ENCODE results near the gene FAM237A. TPM values are rescaled to one million over a fixed set of nuclear protein-coding genes. Genes with fewer than 3 reads are reported as not detected.

Gene FAM237A
- total and polyA plus RNA-seq, 2 of the 13 experiments (the other 11 are each of a cell fraction or from before 2014, with no cell fraction given): not detected

- no peak for TF ChIP-seq ZBTB40 (IDR thresholded peaks at IDR 0.05)
- TF ChIP-seq ZBTB40 (CRISPR knock-in tag; IDR thresholded peaks at IDR 0.05): no peak
- TF ChIP-seq ZBTB7B (CRISPR knock-in tag; IDR thresholded peaks at IDR 0.05): no peak
- TF ChIP-seq ZNF317 (CRISPR knock-in tag; IDR thresholded peaks at IDR 0.05): no peak
- no peak for TF ChIP-seq ARNT2 (CRISPR knock-in tag; IDR thresholded peaks at IDR 0.05; ENCODE audit: low read depth)
- TF ChIP-seq CBX2 (IDR thresholded peaks at IDR 0.05; ENCODE audit: low read depth, low read length): no peak
- TF ChIP-seq CBX2 (CRISPR knock-in tag; IDR thresholded peaks at IDR 0.05; ENCODE audit: low read depth): no peak
- no peak for TF ChIP-seq PAX8 (CRISPR knock-in tag; IDR thresholded peaks at IDR 0.05; ENCODE audit: borderline replicate concordance)
- no peak for TF ChIP-seq RXRB (CRISPR knock-in tag; IDR thresholded peaks at IDR 0.05; ENCODE audit: borderline replicate concordance)
- TF ChIP-seq NCOA1 (CRISPR knock-in tag; IDR thresholded peaks at IDR 0.05): no peak
- no peak for TF ChIP-seq ETV6 (CRISPR knock-in tag; conservative IDR thresholded peaks at IDR 0.05)
- TF ChIP-seq KDM1A (CRISPR knock-in tag; IDR thresholded peaks at IDR 0.05): no peak
- TF ChIP-seq CREB1 (IDR thresholded peaks at IDR 0.05): no peak
- TF ChIP-seq CREB1 (CRISPR knock-in tag; IDR thresholded peaks at IDR 0.05): no peak
- TF ChIP-seq ZNF235 (CRISPR knock-in tag; IDR thresholded peaks at IDR 0.05; ENCODE audit: borderline replicate concordance): no peak
- TF ChIP-seq ZNF891 (CRISPR knock-in tag; IDR thresholded peaks at IDR 0.05): no peak
Observed at GRCh38 chr2:206610451-206610850, 31.8 kb upstream of the FAM237A start (continued).
